ENCODE measurements around the gene ZCCHC4.

The ZCCHC4 gene
- total RNA-seq = 3.1 to 22.0 (median 15.6) reads per million in 18 experiments

DNA sequence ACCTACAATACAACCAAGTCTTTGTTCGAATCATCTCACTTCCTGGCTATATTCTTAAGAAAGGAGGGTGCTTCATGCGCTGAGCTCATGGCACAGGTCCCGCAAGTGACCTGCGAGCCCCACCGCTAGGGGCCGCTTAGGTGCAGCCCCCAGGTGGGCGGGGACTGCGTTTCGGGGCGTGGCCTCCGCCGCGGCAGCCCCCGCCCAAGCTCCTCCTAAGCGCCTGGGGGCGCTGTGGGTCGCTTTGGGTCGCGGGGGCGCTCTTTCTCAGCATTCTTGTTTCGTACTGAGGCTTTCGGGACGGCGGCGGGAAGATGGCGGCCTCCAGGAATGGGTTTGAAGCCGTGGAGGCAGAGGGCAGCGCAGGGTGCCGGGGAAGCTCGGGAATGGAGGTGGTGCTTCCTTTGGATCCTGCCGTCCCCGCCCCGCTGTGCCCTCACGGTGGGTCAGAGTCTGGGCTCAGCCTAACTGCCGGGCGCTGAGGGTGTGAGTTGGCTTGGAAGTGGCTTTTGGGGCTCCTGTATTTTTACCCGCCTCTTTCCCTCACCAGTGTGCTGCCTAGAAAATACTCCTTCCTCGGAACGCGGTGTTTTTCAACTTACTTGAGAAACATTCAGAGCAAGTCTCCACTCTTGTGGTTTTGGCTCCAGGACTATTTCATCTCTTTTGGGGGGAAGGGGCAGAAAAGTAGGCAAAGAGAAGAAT is at the start of gene ZCCHC4:
TSS of gene ZCCHC4 (plus strand) at position 279 of the 705 bp plus-strand sequence. CDS start at position 315, 36 bp downstream.
- peak; percentile 94 to 97 for DNase-seq

DNA sequence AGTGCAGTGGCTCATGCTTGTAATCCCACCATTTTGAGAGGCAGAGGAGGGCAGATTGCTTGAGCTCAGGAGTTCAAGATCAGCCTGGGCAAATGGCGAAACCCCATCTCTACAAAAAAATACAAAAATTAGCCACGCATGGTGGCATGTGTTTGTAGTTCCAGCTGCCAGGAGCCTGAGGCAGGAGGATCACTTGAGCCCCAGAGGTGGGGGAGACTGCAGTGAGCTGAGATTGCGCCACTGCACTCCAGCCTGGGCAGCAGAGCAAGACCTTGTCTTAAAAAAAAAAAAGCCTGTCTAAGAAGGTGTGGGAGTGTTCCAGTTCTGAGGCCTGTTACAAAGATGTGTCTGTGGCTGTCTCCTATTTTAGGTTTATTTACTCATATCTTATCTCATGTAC is 40.7 kb upstream of the ZCCHC4 start:
- no peak for DNase-seq

- DNase-seq = no peak
Measured at GRCh38 chr4:25280210-25280609, 32.4 kb upstream of the ZCCHC4 start.

DNA sequence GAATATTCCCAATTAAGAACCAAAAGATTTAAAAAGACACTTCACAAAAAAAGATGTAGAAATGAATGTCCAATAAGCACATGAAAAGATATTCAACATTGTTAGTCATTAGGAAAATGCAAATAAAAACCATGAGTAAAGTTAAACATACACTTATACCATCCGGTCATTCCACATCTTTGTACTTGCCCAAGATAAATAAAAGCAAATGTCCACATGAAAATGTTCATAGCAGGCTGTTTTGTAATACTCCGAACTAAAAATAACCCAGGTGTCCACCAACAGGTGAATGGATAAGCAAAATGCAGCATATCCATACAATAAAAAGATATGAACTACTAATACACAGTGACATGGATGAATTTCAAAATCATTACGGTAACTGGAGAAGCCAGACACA is 28.6 kb upstream of the ZCCHC4 start:
- DNase-seq = no peak

DNA sequence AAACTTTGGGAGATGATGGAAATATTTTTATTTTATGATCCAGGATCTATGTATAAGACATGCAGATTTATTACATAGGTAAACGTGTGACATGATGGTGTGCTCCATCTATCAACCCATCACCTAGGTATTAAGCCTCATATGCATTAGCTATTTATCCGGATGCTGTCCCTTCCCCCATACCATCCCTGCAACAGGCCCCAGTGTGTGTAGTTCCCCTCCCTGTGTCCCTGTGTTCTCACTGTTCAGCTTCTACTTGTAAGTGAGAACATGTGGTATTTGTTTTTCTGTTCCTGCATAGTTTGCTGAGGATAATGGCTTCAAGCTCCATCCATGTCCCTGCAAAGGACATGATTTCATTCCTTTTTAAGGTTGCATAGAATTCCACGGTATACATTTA is 28.1 kb upstream of the ZCCHC4 start:
- DNase-seq = no peak

GRCh38 chr4:25290490-25291067 is 22.0 kb upstream of the ZCCHC4 start:
- no peak for DNase-seq

GRCh38 chr4:25291158-25291733 is 21.3 kb upstream of the ZCCHC4 start:
- DNase-seq = no peak

DNA sequence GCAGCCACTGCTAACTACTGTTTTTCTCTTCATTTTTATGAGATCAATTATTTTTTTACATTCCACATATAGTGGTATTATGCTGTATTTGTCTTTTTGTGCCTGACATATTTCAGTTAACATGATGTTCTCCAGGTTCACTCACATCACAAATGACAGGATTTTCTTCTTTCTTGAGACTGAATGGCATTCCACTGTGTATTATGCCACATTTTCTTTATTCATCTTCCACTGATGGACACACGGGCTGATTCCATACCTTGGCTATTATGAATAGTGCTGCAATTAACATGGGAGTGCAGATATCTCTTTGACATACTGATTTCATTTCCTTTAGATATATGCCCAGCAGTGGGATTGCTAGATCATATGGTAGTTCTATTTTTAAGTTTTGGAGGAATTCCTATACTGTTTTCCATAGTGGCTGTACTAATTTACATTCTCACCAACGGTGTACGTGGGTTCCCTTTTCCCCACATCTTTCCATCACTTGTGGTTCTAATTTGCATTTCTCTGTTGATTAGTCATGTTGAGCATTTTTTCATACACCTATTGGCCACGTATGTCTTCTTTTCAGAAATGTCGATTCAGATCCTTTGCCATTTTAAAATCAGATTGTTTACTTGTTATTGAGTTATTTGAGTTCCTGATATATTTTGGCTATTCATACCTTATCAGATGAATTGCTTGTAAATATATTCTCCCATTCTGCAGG is 14.9 kb upstream of the ZCCHC4 start:
- no peak for DNase-seq

DNA sequence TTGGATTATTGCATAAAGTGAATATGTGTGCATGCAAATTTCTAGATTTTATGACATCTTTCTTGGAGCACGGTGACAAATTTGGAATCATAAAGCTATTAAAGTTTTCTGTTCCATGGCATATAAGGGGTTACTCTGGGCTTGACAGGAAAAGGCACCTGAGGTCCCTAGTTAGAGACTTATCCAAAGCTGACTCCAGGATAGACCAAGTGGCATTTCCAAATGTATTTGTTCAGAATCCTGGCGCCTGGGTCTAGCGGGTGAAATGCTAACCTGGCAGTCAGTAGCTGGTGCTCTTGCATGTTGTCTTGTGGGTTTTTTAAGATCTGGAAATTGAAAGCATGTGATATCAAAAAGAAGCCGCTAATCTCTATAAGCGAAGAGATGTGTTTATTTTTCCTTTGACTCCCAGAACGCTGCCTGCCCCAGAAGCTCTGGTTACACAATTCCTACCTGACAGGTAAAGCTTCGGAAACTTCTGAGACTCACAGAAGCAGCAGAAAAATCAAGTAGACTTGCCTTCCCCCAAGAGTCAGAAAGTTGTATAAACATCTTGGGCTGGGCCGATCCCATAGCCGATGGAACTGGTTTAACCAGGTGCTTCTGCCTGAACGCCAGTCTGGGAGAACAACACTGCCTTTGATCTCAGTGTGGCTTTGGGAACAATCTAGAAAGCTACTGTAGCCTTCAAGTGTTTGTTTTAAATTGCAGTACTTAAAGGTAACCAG is 12.9 kb upstream of the ZCCHC4 start:
- DNase-seq = no peak

DNA sequence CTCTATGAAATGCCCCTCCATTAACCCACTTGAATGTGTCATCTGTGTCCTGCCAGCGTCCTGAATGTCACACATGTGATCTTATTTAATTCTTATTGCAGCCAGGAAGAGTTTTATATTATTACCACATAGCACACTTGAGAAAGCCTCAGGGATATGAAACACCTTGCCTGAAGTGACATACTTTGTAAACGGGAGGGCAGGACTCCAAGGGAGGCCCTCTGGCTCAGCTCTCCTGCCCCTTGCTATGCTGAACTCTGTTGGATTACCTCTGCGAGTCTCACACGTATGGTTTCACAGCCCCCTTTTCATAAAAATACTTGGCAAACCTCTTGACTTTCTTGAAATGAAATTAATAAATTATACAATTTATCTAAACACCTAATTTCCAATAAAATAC is 11.1 kb upstream of the ZCCHC4 start:
- DNase-seq = no peak

- DNase-seq = no peak
Measured at GRCh38 chr4:25302626-25303025, 9.9 kb upstream of the ZCCHC4 start.

- no peak for DNase-seq
Measured at GRCh38 chr4:25303578-25303977, 9.0 kb upstream of the ZCCHC4 start.

- no peak for DNase-seq
Measured at GRCh38 chr4:25306518-25307057, 6.0 kb upstream of the ZCCHC4 start.

GRCh38 chr4:25307596-25307995 is 5.0 kb upstream of the ZCCHC4 start:
- no peak for DNase-seq

- DNase-seq = peak; percentile 21 to 58
Measured at GRCh38 chr4:25308306-25308705, 4.3 kb upstream of the ZCCHC4 start.

DNA sequence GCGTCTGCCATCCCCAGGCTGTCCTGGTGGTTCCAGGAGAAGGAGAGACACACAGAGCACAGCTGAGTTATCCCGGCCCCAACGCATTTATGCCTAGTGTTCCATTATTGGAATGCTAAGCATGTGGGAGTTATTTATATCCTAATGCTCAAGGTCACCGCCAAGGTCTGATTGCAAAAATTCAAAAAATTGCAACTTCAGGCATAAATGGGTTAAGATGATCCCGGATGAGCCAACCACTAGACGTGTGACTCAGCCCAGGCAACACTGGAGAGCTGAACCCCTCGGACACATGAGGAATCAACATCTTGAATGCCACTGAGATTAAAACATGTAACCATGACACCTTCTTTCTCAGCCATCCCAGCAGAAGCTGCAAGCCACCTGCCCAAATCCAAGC is 3.8 kb upstream of the ZCCHC4 start:
- no peak for DNase-seq

- DNase-seq = peak; percentile 22 to 35
Measured at GRCh38 chr4:25310066-25310802, 2.3 kb upstream of the ZCCHC4 start.

GRCh38 chr4:25310803-25311166 is 1.8 kb upstream of the ZCCHC4 start:
- DNase-seq = no peak

DNA sequence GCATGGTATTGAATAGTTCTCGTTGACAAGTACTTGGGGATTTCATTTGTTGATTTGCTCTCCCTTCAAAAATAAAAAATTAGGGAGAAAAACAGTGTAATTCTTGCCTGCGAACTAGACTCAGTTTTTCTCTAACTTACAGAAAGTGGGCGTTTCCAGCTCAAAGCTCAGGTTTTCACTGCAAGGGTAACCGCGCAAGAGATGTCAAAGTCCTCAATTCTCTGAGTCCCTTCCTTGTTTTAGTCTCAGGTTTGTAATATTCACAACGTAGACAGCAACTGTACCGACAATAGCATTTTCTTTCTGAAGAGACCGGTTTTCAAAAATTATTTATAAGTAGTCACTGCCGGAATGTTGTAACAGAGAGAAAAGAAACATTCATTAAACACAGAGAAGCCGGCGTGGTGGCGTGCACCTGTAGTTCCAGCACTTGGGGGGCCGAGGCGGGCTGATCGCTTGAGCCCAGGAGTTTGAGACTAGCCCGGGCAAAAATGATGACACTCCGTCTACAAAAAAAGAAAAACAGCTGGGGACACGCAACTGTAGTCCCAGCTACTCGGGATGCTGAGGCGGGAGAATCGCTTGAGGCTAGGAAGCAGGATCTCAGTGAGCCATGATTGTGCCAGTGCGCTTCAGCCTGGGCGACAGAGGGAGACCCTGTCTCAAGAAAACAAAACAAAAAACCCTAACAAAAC is 774 bp downstream of the ZCCHC4 start:
- DNase-seq = peak in 1 of 2 donors; percentile 11

- DNase-seq = peak in 1 of 2 donors; percentile 14
Measured at GRCh38 chr4:25320336-25320735, 7.8 kb downstream of the ZCCHC4 start.

- DNase-seq = peak; percentile 85 to 89
Measured at GRCh38 chr4:25320773-25321172, 8.2 kb downstream of the ZCCHC4 start.
